GM21390 (cell line): ENCODE results near the gene SLC15A4.
A peak's percentile ranks its signal among the peaks of the same experiment; 100 is the strongest.

ENCODE experiments used
- ATAC-seq: cut with Tn5 transposase; IDR thresholded peaks from one replicate; pipeline ENCODE4 v1.9.1; 2021; ENCODE audit not compliant: unreplicated experiment

Gene SLC15A4

GRCh38 chr12:128794661-128795529, 28.9 kb downstream of the SLC15A4 start:
- ATAC-seq = peak; percentile 21

- no peak for ATAC-seq
These were observed 30.1 kb downstream of the SLC15A4 start for GRCh38 chr12:128793701-128794100.

GRCh38 chr12:128792881-128793280, 30.9 kb downstream of the SLC15A4 start:
- no peak for ATAC-seq

- no peak for ATAC-seq
These were observed 31.4 kb downstream of the SLC15A4 start for GRCh38 chr12:128792398-128792797.

- ATAC-seq = no peak
These were observed 32.1 kb downstream of the SLC15A4 start for GRCh38 chr12:128791395-128792322.

GRCh38 chr12:128790653-128791373, 32.9 kb downstream of the SLC15A4 start:
- no peak for ATAC-seq

- ATAC-seq = no peak
These were observed 33.5 kb downstream of the SLC15A4 start for GRCh38 chr12:128790221-128790620.

- no peak for ATAC-seq
These were observed 34.3 kb downstream of the SLC15A4 start for GRCh38 chr12:128789356-128789929.

GRCh38 chr12:128787827-128788226, 35.9 kb downstream of the SLC15A4 start:
- no peak for ATAC-seq

GRCh38 chr12:128786741-128787391, 36.9 kb downstream of the SLC15A4 start:
- no peak for ATAC-seq

GRCh38 chr12:128784030-128784760, 39.6 kb downstream of the SLC15A4 start:
- ATAC-seq = no peak

- ATAC-seq = peak; percentile 57
These were observed 40.6 kb downstream of the SLC15A4 start for GRCh38 chr12:128783129-128783574.

- no peak for ATAC-seq
These were observed 43.9 kb downstream of the SLC15A4 start for GRCh38 chr12:128779901-128780300.

- no peak for ATAC-seq
These were observed 51.5 kb downstream of the SLC15A4 start for GRCh38 chr12:128772249-128772648.

GRCh38 chr12:128771681-128772080, 52.1 kb downstream of the SLC15A4 start:
- no peak for ATAC-seq

- ATAC-seq = no peak
These were observed 56.2 kb downstream of the SLC15A4 start for GRCh38 chr12:128767518-128767917.

GRCh38 chr12:128766738-128767501, 56.8 kb downstream of the SLC15A4 start:
- no peak for ATAC-seq

GRCh38 chr12:128763395-128763794, 60.4 kb downstream of the SLC15A4 start:
- ATAC-seq = no peak

GRCh38 chr12:128761379-128761790, 62.4 kb downstream of the SLC15A4 start:
- ATAC-seq = no peak
